ENCODE results near the gene POU2AF2. TPM values are rescaled to one million over a fixed set of nuclear protein-coding genes. Genes with fewer than 3 reads are reported as not detected.
A peak's percentile ranks its signal among the peaks of the same experiment; 100 is the strongest.

Gene POU2AF2
- total RNA-seq, 4 donors from 2014 or later: 0.36 to 0.86 (median 0.51) TPM; not detected in 1

- intact Hi-C loops (cut with DNase I; ENCODE audit: low total_unique reads): loop anchor here (2.0 to 5.0 kb wide), 4 partner anchors 517 to 1029 kb away; partner anchors contain the start of gene ARHGAP20
- DNase-seq (no peak), ATAC-seq (no peak)
- Histone ChIP-seq H3K36me3 (no peaks in the 10 kb centered on the region), H3K4me1 (no peaks in the 10 kb centered on the region), H3K27ac (no peak overlapping the region), H3K9me3 (no peaks in the 10 kb centered on the region), H3K27me3 (no peaks in the 10 kb centered on the region), H3K4me3 (no peak overlapping the region)
- in situ Hi-C loops (cut with MboI; ENCODE audit: low sequenced_read_pairs in 4 of 4): loop anchor here (10.0 to 25.0 kb wide), 5 partner anchors 765 to 1042 kb away; no protein-coding TSS in a partner anchor
- no peak for TF ChIP-seq POLR2A (IDR thresholded peaks at IDR 0.05)
- TF ChIP-seq, protein P1, sequence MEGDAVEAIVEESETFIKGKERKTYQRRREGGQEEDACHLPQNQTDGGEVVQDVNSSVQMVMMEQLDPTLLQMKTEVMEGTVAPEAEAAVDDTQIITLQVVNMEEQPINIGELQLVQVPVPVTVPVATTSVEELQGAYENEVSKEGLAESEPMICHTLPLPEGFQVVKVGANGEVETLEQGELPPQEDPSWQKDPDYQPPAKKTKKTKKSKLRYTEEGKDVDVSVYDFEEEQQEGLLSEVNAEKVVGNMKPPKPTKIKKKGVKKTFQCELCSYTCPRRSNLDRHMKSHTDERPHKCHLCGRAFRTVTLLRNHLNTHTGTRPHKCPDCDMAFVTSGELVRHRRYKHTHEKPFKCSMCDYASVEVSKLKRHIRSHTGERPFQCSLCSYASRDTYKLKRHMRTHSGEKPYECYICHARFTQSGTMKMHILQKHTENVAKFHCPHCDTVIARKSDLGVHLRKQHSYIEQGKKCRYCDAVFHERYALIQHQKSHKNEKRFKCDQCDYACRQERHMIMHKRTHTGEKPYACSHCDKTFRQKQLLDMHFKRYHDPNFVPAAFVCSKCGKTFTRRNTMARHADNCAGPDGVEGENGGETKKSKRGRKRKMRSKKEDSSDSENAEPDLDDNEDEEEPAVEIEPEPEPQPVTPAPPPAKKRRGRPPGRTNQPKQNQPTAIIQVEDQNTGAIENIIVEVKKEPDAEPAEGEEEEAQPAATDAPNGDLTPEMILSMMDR (IDR thresholded peaks at IDR 0.05 in 4 of 5, conservative IDR thresholded peaks at IDR 0.05 in 1 of 5): no peak
These were observed 15.9 kb upstream of the POU2AF2 start for GRCh38 chr11:111229604-111230003.

GRCh38 chr11:111230122-111230465, 15.4 kb upstream of the POU2AF2 start:
- intact Hi-C loops (cut with DNase I; ENCODE audit: low total_unique reads) (loop anchor here (2.0 to 5.0 kb wide), 4 partner anchors 518 to 1029 kb away; partner anchors contain the start of gene ARHGAP20), in situ Hi-C loops (cut with MboI; ENCODE audit: low sequenced_read_pairs in 4 of 4) (loop anchor here (10.0 to 25.0 kb wide), 5 partner anchors 765 to 1043 kb away; no protein-coding TSS in a partner anchor)
- no peaks in the 10 kb centered on the region for H3K4me1 ChIP-seq
- no peak for DNase-seq
- peak overlapping the region in 2 of 4 donors; percentile 56 to 60 for H3K4me3 ChIP-seq
- no peaks in the 10 kb centered on the region for H3K36me3 ChIP-seq
- ATAC-seq: peak in 1 of 2 donors; percentile 30
- no peak overlapping the region for H3K27ac ChIP-seq
- no peaks in the 10 kb centered on the region for H3K9me3 ChIP-seq
- TF ChIP-seq POLR2A (IDR thresholded peaks at IDR 0.05): no peak
- TF ChIP-seq, protein P1 (IDR thresholded peaks at IDR 0.05 in 4 of 5, conservative IDR thresholded peaks at IDR 0.05 in 1 of 5): no peak
- H3K27me3 ChIP-seq: no peaks in the 10 kb centered on the region

DNA sequence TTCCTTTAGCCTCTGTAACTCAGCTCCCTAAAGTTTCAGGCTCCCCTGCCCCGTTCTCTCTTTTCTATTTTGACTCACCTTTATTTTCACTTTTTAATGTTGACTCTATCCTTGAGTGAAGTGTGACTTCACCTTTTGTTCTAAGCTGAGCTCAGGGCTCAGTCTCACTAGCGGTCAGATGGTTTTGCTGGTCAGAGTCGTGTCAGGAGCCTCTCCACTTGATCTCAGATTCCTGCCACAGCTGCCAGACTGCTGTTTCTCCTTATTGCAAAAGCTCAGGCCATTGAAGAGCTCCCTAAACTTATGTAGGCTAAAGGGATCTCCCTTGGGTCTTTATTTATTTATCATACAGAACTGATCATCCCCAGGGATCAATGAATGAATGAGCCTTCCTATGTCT, 13.7 kb upstream of the POU2AF2 start:
- in situ Hi-C loops (cut with MboI; ENCODE audit: low sequenced_read_pairs in 4 of 4): loop anchor here (10.0 to 25.0 kb wide), 5 partner anchors 767 to 1045 kb away; no protein-coding TSS in a partner anchor
- no peaks in the 10 kb centered on the region for H3K36me3 ChIP-seq
- no peak overlapping the region for H3K4me3 ChIP-seq
- intact Hi-C loops (cut with DNase I; ENCODE audit: low total_unique reads): loop anchor here (2.0 to 5.0 kb wide), 4 partner anchors 520 to 1031 kb away; partner anchors contain the start of gene ARHGAP20
- H3K27ac ChIP-seq: no peak overlapping the region
- ATAC-seq (no peak), DNase-seq (no peak)
- TF ChIP-seq, protein P1 (IDR thresholded peaks at IDR 0.05 in 4 of 5, conservative IDR thresholded peaks at IDR 0.05 in 1 of 5): no peak
- no peaks in the 10 kb centered on the region for H3K27me3 ChIP-seq
- H3K4me1 ChIP-seq: no peaks in the 10 kb centered on the region
- H3K9me3 ChIP-seq: no peaks in the 10 kb centered on the region

DNA sequence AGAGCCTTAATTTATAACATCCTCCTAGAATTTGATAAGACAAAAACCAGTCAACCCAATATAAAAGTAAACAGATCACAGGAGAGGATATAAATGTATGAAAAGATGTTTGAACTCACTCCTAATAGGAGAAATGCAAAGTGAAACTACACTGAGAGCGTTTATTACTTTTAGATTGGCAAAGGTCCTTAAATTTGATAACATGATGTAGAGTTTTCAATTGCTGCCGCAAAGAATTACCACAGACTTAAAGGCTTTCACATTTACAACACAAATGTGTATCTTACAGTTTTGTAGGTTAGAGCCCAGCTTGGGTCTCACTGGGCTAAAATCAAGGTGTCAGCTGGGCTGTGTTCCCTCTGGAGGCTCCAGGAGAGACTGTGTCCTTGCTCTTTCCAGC, 9.1 kb upstream of the POU2AF2 start:
- TF ChIP-seq, protein P1 (IDR thresholded peaks at IDR 0.05 in 4 of 5, conservative IDR thresholded peaks at IDR 0.05 in 1 of 5): no peak
- TF ChIP-seq POLR2A (IDR thresholded peaks at IDR 0.05): no peak
- Histone ChIP-seq H3K4me3 (no peak overlapping the region), H3K27ac (no peak overlapping the region), H3K9me3 (no peaks in the 10 kb centered on the region), H3K4me1 (no peaks in the 10 kb centered on the region), H3K27me3 (no peaks in the 10 kb centered on the region), H3K36me3 (no peaks in the 10 kb centered on the region)
- no peak for DNase-seq
- intact Hi-C loops (cut with DNase I; ENCODE audit: low total_unique reads): no loop called here
- ATAC-seq: no peak
- in situ Hi-C loops (cut with MboI; ENCODE audit: low sequenced_read_pairs in 4 of 4): loop anchor here (10.0 to 25.0 kb wide), 5 partner anchors 772 to 1049 kb away; no protein-coding TSS in a partner anchor

Measured in gastrocnemius medialis (tissue), 4 donors.